T-cell (primary cell): Measurements from ENCODE around the gene RNF121. TPM values are rescaled to one million over a fixed set of nuclear protein-coding genes. Genes with fewer than 3 reads are reported as not detected.
A peak's percentile ranks its signal among the peaks of the same experiment; 100 is the strongest.

ENCODE experiments used
- ATAC-seq, 4 experiments: fragments of 200-7000 bp in 3 of 4; fragments of 150-1000 bp in 1 of 4; cut with Tn5 transposase; replicated peaks in 1 of 4; 1 replicate in 3 of 4; 2 replicates in 1 of 4; pipeline ENCODE4 v1.10.0; 2021; ENCODE audit warnings: moderate library complexity in 3 of 4, mild to moderate bottlenecking in 2 of 4, moderate number of reproducible peaks in 1 of 4
- CTCF ChIA-PET, 2 donors: fragments of 300-600 bp; sonication (Branson Sonifier 250); formaldehyde crosslinking; loops; one replicate each; lab custom pipeline; 2022; ENCODE audit warnings: antibody characterized with exemption in 2 of 2; lab: Charles Lee
- POLR2A ChIA-PET, 2 donors: fragments of 300-600 bp; sonication (Branson Sonifier 250); formaldehyde crosslinking; loops; one replicate each; lab custom pipeline; 2022; ENCODE audit warnings: antibody characterized with exemption in 2 of 2; lab: Charles Lee
- DNase-seq, 35 experiments: peaks; one replicate each; pipeline versions ENCODE4 v3.0.0 to v3.0.0-alpha.2; 2013 to 2023
- H3K27ac ChIP-seq: one replicate; pipeline ENCODE4 v1.5.1; 2013; ENCODE audit warnings: low read length
- H3K27me3 ChIP-seq, 2 experiments: replicated peaks in 1 of 2; 1 replicate in 1 of 2; 2 replicates in 1 of 2; pipeline versions ENCODE4 v1.6.1 to v1.7.0; 2013; ENCODE audit warnings: low read length in 1 of 2, mixed read lengths in 1 of 2; ENCODE audit not compliant: control insufficient read depth in 2 of 2, insufficient read depth in 2 of 2; ENCODE audit errors: extremely low read depth in 1 of 2
- H3K36me3 ChIP-seq, 2 donors: 1 replicate in 1 of 2; 2 replicates in 1 of 2; pipeline versions ENCODE4 v1.6.1 to v1.7.0; 2013; ENCODE audit warnings: low read length in 1 of 2; ENCODE audit not compliant: control insufficient read depth in 2 of 2, insufficient read depth in 1 of 2; ENCODE audit errors: extremely low read depth in 1 of 2
- H3K4me1 ChIP-seq, 2 experiments: 1 replicate in 1 of 2; 2 replicates in 1 of 2; pipeline versions ENCODE4 v1.6.1 to v1.7.0; 2013; ENCODE audit warnings: low read length in 2 of 2, mixed read lengths in 1 of 2; ENCODE audit not compliant: insufficient read depth in 2 of 2, control insufficient read depth in 1 of 2; ENCODE audit errors: extremely low read depth in 1 of 2
- H3K4me3 ChIP-seq, 2 donors: 1 replicate in 1 of 2; 2 replicates in 1 of 2; pipeline versions ENCODE4 v1.5.1 to v1.7.0; 2013; ENCODE audit warnings: mild to moderate bottlenecking in 2 of 2, low read length in 1 of 2, moderate library complexity in 1 of 2; ENCODE audit not compliant: control insufficient read depth in 1 of 2; ENCODE audit errors: extremely low read depth in 1 of 2
- H3K9me3 ChIP-seq: 2 replicates; pipeline ENCODE4 v1.7.0; 2013
- H3K27ac Mint-ChIP-seq, 2 donors: one replicate each; pipeline ENCODE4 v1.8.0; 2020 to 2021; ENCODE audit warnings: mild to moderate bottlenecking in 2 of 2, mixed read lengths in 2 of 2
- H3K27me3 Mint-ChIP-seq, 2 donors: one replicate each; pipeline ENCODE4 v1.8.0; 2021 to 2022; ENCODE audit warnings: mixed read lengths in 2 of 2
- H3K36me3 Mint-ChIP-seq: one replicate; pipeline ENCODE4 v1.8.0; 2021; ENCODE audit warnings: mixed read lengths
- H3K4me1 Mint-ChIP-seq, 3 donors: one replicate each; pipeline ENCODE4 v1.8.0; 2020 to 2022; ENCODE audit warnings: mixed read lengths in 3 of 3, mild to moderate bottlenecking in 1 of 3
- H3K4me3 Mint-ChIP-seq, 3 donors: one replicate each; pipeline ENCODE4 v1.8.0; 2020 to 2022; ENCODE audit warnings: mild to moderate bottlenecking in 3 of 3, mixed read lengths in 3 of 3, moderate library complexity in 3 of 3
- H3K9me3 Mint-ChIP-seq, 3 donors: one replicate each; pipeline ENCODE4 v1.8.0; 2020 to 2022; ENCODE audit warnings: mixed read lengths in 3 of 3
- WGBS: methylation state at CpG from one replicate; pipeline ENCODE4 v1.1.5; 2013; ENCODE audit warnings: missing lambda C conversion rate; ENCODE audit not compliant: insufficient coverage; 5-methylcytosine and 5-hydroxymethylcytosine counted together
- total RNA-seq, 35 experiments: library from RNA in 6 of 35; stranded (reverse) in 6 of 35; fragments of 120-200 nt in 1 of 35; gene quantifications; one replicate each; pipeline versions ENCODE4 v1.2.1 to v1.2.4 and lab custom pipeline; 2013 to 2026

Gene RNF121
- total RNA-seq, 5 donors from 2014 or later (not counting 1 experiment from before 2014, with no cell fraction given) = 23.9 to 29.1 (median 24.8) TPM

- H3K36me3 ChIP-seq = peaks cover 6 to 44% of the 10 kb centered on the region in 2 donors
Observed at GRCh38 chr11:71917646-71918140, 11.2 kb upstream of the RNF121 start.

GRCh38 chr11:71927820-71928736 lies 768 bp upstream of the RNF121 start, which contains the start of gene XNDC1N:
Gene XNDC1N, minus strand, starts transcription at chr11:71928594. Its CDS starts 5,241 bp downstream, at chr11:71923353.
- H3K27ac Mint-ChIP-seq = peak within 1 kb of the TSS; percentile 99
- peak within 1 kb of the TSS; percentile 94 to 100 (median 98) for H3K4me3 Mint-ChIP-seq
- H3K4me1 Mint-ChIP-seq = peaks cover 53 to 61% (median 55%) of the 10 kb centered on the region in 3 donors
- peaks cover 0 to 11% of the 10 kb centered on the region in 2 donors for H3K36me3 ChIP-seq
- no peaks in the 10 kb centered on the region for H3K9me3 Mint-ChIP-seq
- H3K27ac ChIP-seq = peak within 1 kb of the TSS; percentile 91
- H3K9me3 ChIP-seq = no peaks in the 10 kb centered on the region
- peaks cover 4% of the 10 kb centered on the region for H3K36me3 Mint-ChIP-seq
- H3K27me3 Mint-ChIP-seq = no peaks in the 10 kb centered on the region
- WGBS = 0% methylated on average over 28 of the region's 40 CpGs
- H3K4me3 ChIP-seq = peak within 1 kb of the TSS; percentile 90 to 99
- H3K4me1 ChIP-seq = peaks cover 16 to 23% of the 10 kb centered on the region in 2 experiments
- no peaks in the 10 kb centered on the region for H3K27me3 ChIP-seq
- ChIA-PET CTCF (interaction anchor here in 1 of 2 donors (0.7 to 2.0 kb wide), 4 partner anchors 50 to 378 kb away, joined by 3 to 7 read pairs (median 3); no protein-coding TSS in a partner anchor), POLR2A (interaction anchor here (0.6 to 1.4 kb wide), 3 partner anchors 25 to 112 kb away, joined by 3 to 6 read pairs (median 4); no protein-coding TSS in a partner anchor)
- peak; percentile 86 to 89 (median 87) for ATAC-seq
- peak in 32 of 35 experiments; percentile 42 to 89 (median 82) for DNase-seq

More at GRCh38 chr11:71917646-71918140, 11.2 kb upstream of the RNF121 start:
- ATAC-seq (no peak), DNase-seq (no peak)
- H3K27me3 Mint-ChIP-seq = no peaks in the 10 kb centered on the region
- POLR2A ChIA-PET = no interaction called here
- H3K36me3 Mint-ChIP-seq = peaks cover 45% of the 10 kb centered on the region
- H3K9me3 ChIP-seq = no peaks in the 10 kb centered on the region
- no peak overlapping the region for H3K27ac Mint-ChIP-seq
- no peaks in the 10 kb centered on the region for H3K4me1 Mint-ChIP-seq
- no peaks in the 10 kb centered on the region for H3K27me3 ChIP-seq
- no peaks in the 10 kb centered on the region for H3K4me1 ChIP-seq
- CTCF ChIA-PET = no interaction called here
- H3K9me3 Mint-ChIP-seq = no peaks in the 10 kb centered on the region
- H3K4me3 Mint-ChIP-seq = no peak overlapping the region
- 98% methylated on average over 4 of the region's 9 CpGs for whole genome bisulfite sequencing
- no peak overlapping the region for H3K27ac ChIP-seq
- no peak overlapping the region for H3K4me3 ChIP-seq

GRCh38 chr11:71929491-71929890 lies 645 bp downstream of the RNF121 start:
- ChIA-PET CTCF (interaction anchor here in 1 of 2 donors (1.1 kb wide), 1 partner anchor 49 kb away, joined by 3 read pairs; no protein-coding TSS in a partner anchor), POLR2A (interaction anchor here in 1 of 2 donors (0.7 kb wide), 1 partner anchor 261 kb away, joined by 3 read pairs; no protein-coding TSS in a partner anchor)
- H3K9me3 Mint-ChIP-seq = no peaks in the 10 kb centered on the region
- Histone ChIP-seq H3K4me3 (peak overlapping the region; percentile 90 to 99), H3K27me3 (no peaks in the 10 kb centered on the region), H3K27ac (no peak overlapping the region), H3K9me3 (no peaks in the 10 kb centered on the region), H3K36me3 (peaks cover 0 to 10% of the 10 kb centered on the region in 2 donors), H3K4me1 (peaks cover 16 to 23% of the 10 kb centered on the region in 2 experiments)
- H3K27ac Mint-ChIP-seq = peak overlapping the region; percentile 99
- H3K27me3 Mint-ChIP-seq = no peaks in the 10 kb centered on the region
- no peak for DNase-seq
- peak overlapping the region; percentile 94 to 100 (median 98) for H3K4me3 Mint-ChIP-seq
- 0% methylated on average over 1 of the region's 6 CpGs for WGBS
- peaks cover 4% of the 10 kb centered on the region for H3K36me3 Mint-ChIP-seq
- peaks cover 64 to 71% (median 66%) of the 10 kb centered on the region in 3 donors for H3K4me1 Mint-ChIP-seq
- ATAC-seq = no peak

GRCh38 chr11:71930556-71931244 lies 1.9 kb downstream of the RNF121 start:
- H3K4me3 ChIP-seq = no peak overlapping the region
- CTCF ChIA-PET = interaction anchor here in 1 of 2 donors (0.6 kb wide), 2 partner anchors 126 to 157 kb away, joined by 3 to 6 read pairs; no protein-coding TSS in a partner anchor

GRCh38 chr11:71931245-71931602 lies 2.4 kb downstream of the RNF121 start:
- no peaks in the 10 kb centered on the region for H3K9me3 ChIP-seq
- CTCF ChIA-PET = interaction anchor here in 1 of 2 donors (0.6 kb wide), 2 partner anchors 126 to 156 kb away, joined by 3 to 6 read pairs; no protein-coding TSS in a partner anchor
- no CpG with 5 or more reads among the region's 2 CpGs for WGBS
- no peak overlapping the region for H3K4me3 ChIP-seq
- no peaks in the 10 kb centered on the region for H3K36me3 ChIP-seq
- Mint-ChIP-seq H3K9me3 (no peaks in the 10 kb centered on the region), H3K4me1 (peaks cover 65 to 72% (median 67%) of the 10 kb centered on the region in 3 donors), H3K36me3 (peaks cover 3% of the 10 kb centered on the region), H3K27me3 (no peaks in the 10 kb centered on the region), H3K4me3 (peak overlapping the region in 1 of 3 donors; percentile 100), H3K27ac (no peak overlapping the region)
- ATAC-seq (no peak), DNase-seq (no peak)
- no peaks in the 10 kb centered on the region for H3K27me3 ChIP-seq
- POLR2A ChIA-PET = no interaction called here
- peaks cover 16 to 23% of the 10 kb centered on the region in 2 experiments for H3K4me1 ChIP-seq
- H3K27ac ChIP-seq = no peak overlapping the region

More at GRCh38 chr11:71930556-71931244, 1.9 kb downstream of the RNF121 start:
- Histone ChIP-seq H3K4me1 (peaks cover 16 to 23% of the 10 kb centered on the region in 2 experiments), H3K27me3 (no peaks in the 10 kb centered on the region), H3K27ac (no peak overlapping the region), H3K9me3 (no peaks in the 10 kb centered on the region), H3K36me3 (peaks cover 0 to 2% of the 10 kb centered on the region in 2 donors)
- no peaks in the 10 kb centered on the region for H3K9me3 Mint-ChIP-seq
- POLR2A ChIA-PET = no interaction called here
- H3K27me3 Mint-ChIP-seq = no peaks in the 10 kb centered on the region
- ATAC-seq (no peak), DNase-seq (no peak)
- H3K36me3 Mint-ChIP-seq = peaks cover 3% of the 10 kb centered on the region
- H3K27ac Mint-ChIP-seq = no peak overlapping the region
- H3K4me3 Mint-ChIP-seq = peak overlapping the region; percentile 94 to 100 (median 98)
- WGBS = 20% methylated on average over 1 of the region's 11 CpGs
- H3K4me1 Mint-ChIP-seq = peaks cover 65 to 73% (median 67%) of the 10 kb centered on the region in 3 donors
